Ishikawa (cell line): ENCODE results near the gene GDI2.

Experiments used
- CEBPB ChIP-seq: IDR thresholded peaks from 2 replicates; pipeline ENCODE4 v1.6.1; 2012
- CREB1 ChIP-seq: IDR thresholded peaks from 2 replicates; pipeline ENCODE4 v1.6.1; 2012; ENCODE audit warnings: low read depth
- EGR1 ChIP-seq: IDR thresholded peaks from 2 replicates; pipeline ENCODE4 v1.6.1; 2012
- EP300 ChIP-seq: IDR thresholded peaks from 2 replicates; pipeline ENCODE4 v1.6.1; 2012; ENCODE audit warnings: borderline replicate concordance
- FOXM1 ChIP-seq: IDR thresholded peaks from 2 replicates; pipeline ENCODE4 v1.6.1; 2012; ENCODE audit warnings: low read depth, borderline replicate concordance
- MAX ChIP-seq: IDR thresholded peaks from 2 replicates; pipeline ENCODE4 v1.6.1; 2012
- NFIC ChIP-seq: IDR thresholded peaks from 2 replicates; pipeline ENCODE4 v1.6.1; 2012
- RAD21 ChIP-seq: IDR thresholded peaks from 2 replicates; pipeline ENCODE4 v1.6.1; 2012; ENCODE audit warnings: low read depth
- TAF1 ChIP-seq: IDR thresholded peaks from 2 replicates; pipeline ENCODE4 v1.6.1; 2012; ENCODE audit warnings: low read depth, mild to moderate bottlenecking
- TCF12 ChIP-seq: IDR thresholded peaks from 2 replicates; pipeline ENCODE4 v1.6.1; 2012; ENCODE audit warnings: low read depth
- TEAD4 ChIP-seq: IDR thresholded peaks from 2 replicates; pipeline ENCODE4 v1.6.1; 2012
- YY1 ChIP-seq: IDR thresholded peaks from 2 replicates; pipeline ENCODE4 v1.6.1; 2012; ENCODE audit warnings: low read depth
- ZBTB7A ChIP-seq: IDR thresholded peaks from 2 replicates; pipeline ENCODE4 v1.6.1; 2012; ENCODE audit warnings: low read depth
- TF ChIP-seq, protein P1 (sequence below): IDR thresholded peaks from 2 replicates; pipeline ENCODE4 v1.6.1; 2012
- TF ChIP-seq, protein P2 (sequence below): IDR thresholded peaks from 2 replicates; pipeline ENCODE4 v1.6.1; 2012; ENCODE audit warnings: low read depth, mild to moderate bottlenecking

The GDI2 gene

GRCh38 chr10:5813341-5814109, at the start of gene GDI2:
Gene GDI2 (minus strand): TSS chr10:5813434. CDS start chr10:5813258, 176 bp downstream.
- TF ChIP-seq ZBTB7A (no peak), YY1 (peak; percentile 87), CREB1 (no peak), TCF12 (peak; percentile 19; the same call in 1 of the 2 replicates), MAX (peak; percentile 97), RAD21 (no peak), TAF1 (peak; percentile 93)
- TF ChIP-seq, protein P1, sequence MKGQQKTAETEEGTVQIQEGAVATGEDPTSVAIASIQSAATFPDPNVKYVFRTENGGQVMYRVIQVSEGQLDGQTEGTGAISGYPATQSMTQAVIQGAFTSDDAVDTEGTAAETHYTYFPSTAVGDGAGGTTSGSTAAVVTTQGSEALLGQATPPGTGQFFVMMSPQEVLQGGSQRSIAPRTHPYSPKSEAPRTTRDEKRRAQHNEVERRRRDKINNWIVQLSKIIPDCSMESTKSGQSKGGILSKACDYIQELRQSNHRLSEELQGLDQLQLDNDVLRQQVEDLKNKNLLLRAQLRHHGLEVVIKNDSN: peak; percentile 77

DNA sequence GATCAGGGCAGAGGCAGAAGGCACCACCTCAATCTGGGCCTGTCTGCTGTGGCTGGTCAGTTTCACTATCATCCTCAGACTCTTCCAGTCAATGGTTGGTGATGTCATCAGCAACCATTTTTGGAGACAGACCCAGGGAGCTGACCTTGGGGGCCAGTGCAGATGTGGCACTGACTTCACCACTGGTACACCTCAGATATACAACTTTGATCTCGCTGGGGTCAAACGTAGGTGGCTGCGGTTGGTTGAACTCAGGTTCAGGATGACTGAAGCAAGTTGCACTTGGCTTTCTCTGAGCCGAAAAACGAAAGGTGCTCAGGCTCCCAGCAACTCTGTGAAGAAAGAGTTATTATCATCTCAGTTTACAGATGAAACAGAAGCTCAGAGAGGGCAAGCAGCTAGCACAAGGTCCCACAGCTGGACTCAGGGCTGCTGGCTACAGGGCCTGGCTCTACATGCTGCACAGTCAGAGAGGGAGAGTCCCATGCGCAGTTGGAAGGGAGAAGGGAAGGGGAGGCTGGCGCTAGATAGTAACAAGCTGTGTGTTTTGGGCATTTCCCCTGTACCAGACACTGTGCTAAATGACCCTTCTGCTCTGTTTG, 49.2 kb upstream of the GDI2 start:
- TF ChIP-seq EGR1 (no peak), ZBTB7A (no peak), CEBPB (no peak), YY1 (no peak), NFIC (no peak), TEAD4 (no peak), TAF1 (no peak), FOXM1 (no peak), MAX (no peak)
- TF ChIP-seq, protein P2, sequence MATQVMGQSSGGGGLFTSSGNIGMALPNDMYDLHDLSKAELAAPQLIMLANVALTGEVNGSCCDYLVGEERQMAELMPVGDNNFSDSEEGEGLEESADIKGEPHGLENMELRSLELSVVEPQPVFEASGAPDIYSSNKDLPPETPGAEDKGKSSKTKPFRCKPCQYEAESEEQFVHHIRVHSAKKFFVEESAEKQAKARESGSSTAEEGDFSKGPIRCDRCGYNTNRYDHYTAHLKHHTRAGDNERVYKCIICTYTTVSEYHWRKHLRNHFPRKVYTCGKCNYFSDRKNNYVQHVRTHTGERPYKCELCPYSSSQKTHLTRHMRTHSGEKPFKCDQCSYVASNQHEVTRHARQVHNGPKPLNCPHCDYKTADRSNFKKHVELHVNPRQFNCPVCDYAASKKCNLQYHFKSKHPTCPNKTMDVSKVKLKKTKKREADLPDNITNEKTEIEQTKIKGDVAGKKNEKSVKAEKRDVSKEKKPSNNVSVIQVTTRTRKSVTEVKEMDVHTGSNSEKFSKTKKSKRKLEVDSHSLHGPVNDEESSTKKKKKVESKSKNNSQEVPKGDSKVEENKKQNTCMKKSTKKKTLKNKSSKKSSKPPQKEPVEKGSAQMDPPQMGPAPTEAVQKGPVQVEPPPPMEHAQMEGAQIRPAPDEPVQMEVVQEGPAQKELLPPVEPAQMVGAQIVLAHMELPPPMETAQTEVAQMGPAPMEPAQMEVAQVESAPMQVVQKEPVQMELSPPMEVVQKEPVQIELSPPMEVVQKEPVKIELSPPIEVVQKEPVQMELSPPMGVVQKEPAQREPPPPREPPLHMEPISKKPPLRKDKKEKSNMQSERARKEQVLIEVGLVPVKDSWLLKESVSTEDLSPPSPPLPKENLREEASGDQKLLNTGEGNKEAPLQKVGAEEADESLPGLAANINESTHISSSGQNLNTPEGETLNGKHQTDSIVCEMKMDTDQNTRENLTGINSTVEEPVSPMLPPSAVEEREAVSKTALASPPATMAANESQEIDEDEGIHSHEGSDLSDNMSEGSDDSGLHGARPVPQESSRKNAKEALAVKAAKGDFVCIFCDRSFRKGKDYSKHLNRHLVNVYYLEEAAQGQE: no peak

DNA sequence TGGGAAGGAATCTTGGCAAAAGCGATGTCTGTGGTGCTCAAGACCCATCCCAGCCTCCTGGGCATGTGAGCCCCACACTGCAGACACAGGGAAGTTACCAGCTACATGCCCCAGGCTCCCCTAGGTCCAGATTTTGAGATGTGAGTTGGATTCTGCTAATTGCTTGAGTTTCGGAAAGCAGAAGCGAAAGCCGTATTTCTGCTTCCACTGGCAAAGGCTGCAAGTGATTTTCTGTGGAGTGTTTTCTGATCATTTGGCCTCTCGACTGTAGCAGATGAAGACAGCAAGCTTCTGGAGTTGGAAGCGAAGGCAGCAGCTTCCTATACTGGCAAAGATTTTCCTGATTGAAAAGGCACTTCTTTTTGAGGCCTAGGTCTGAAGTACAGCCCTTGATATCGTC, 46.8 kb upstream of the GDI2 start:
- TF ChIP-seq, protein P1: no peak
- TF ChIP-seq CEBPB (no peak), TAF1 (no peak), TEAD4 (no peak), YY1 (no peak), EP300 (no peak), ZBTB7A (no peak), NFIC (no peak), RAD21 (no peak), TCF12 (no peak)
- TF ChIP-seq, protein P2: no peak

- TF ChIP-seq TAF1 (no peak), EGR1 (no peak), NFIC (no peak), EP300 (no peak), ZBTB7A (no peak), CEBPB (no peak), RAD21 (no peak), MAX (no peak), FOXM1 (no peak), CREB1 (no peak), TCF12 (no peak), TEAD4 (no peak), YY1 (no peak)
- TF ChIP-seq, protein P1: no peak
- TF ChIP-seq, protein P2: no peak
Observed at GRCh38 chr10:5858811-5859210, 45.6 kb upstream of the GDI2 start.
